Activated T-helper 1 cell treated with anti-CD3 and anti-CD28 coated beads, Interleukin-2, amount 50 U/mL, for 16 hours (primary cell): ENCODE data around the gene KLHL22.
"Not testable (repeated sequence)": the region's sequence is repeated elsewhere in the genome, so short reads cannot be mapped to it uniquely, and the experiment has no call there.

Experiments
- DNase-seq, 2 donors: peaks; one replicate each; pipeline ENCODE4 v3.0.0-alpha.2; 2020; ENCODE audit warnings: low read depth in 1 of 2, low spot score in 1 of 2

Gene KLHL22

GRCh38 chr22:20503816-20504215 is 8.2 kb upstream of the KLHL22 start:
- DNase-seq, result no peak

GRCh38 chr22:20499769-20500168 is 4.2 kb upstream of the KLHL22 start:
- DNase-seq, result no peak

- no peak for DNase-seq
Observed at GRCh38 chr22:20498913-20499312, 3.3 kb upstream of the KLHL22 start.

GRCh38 chr22:20497426-20497825 is 1.8 kb upstream of the KLHL22 start:
- no peak for DNase-seq

GRCh38 chr22:20495861-20496681 is 476 bp upstream of the KLHL22 start:
- DNase-seq, result peak; percentile 78 to 92

- DNase-seq, result no peak
Observed at GRCh38 chr22:20491346-20491745, 4.2 kb downstream of the KLHL22 start.

- no peak for DNase-seq
Observed at GRCh38 chr22:20490941-20491307, 4.7 kb downstream of the KLHL22 start.

- no peak for DNase-seq
Observed at GRCh38 chr22:20490183-20490940, 5.2 kb downstream of the KLHL22 start.

GRCh38 chr22:20488946-20489345 is 6.6 kb downstream of the KLHL22 start:
- DNase-seq, result no peak

GRCh38 chr22:20487715-20488114 is 7.9 kb downstream of the KLHL22 start:
- no peak for DNase-seq

GRCh38 chr22:20486229-20486628 is 9.4 kb downstream of the KLHL22 start:
- no peak for DNase-seq

- no peak for DNase-seq
Observed at GRCh38 chr22:20484948-20485683, 10.5 kb downstream of the KLHL22 start.

GRCh38 chr22:20483771-20484170 is 11.8 kb downstream of the KLHL22 start:
- DNase-seq, result no peak

- DNase-seq, result not testable (repeated sequence)
Observed at GRCh38 chr22:20483143-20483506, 12.5 kb downstream of the KLHL22 start.

GRCh38 chr22:20479612-20480196 is 15.9 kb downstream of the KLHL22 start:
- DNase-seq, result no peak

GRCh38 chr22:20478059-20478458 is 17.5 kb downstream of the KLHL22 start:
- not testable (repeated sequence) for DNase-seq

GRCh38 chr22:20475569-20475968 is 20.0 kb downstream of the KLHL22 start:
- DNase-seq, result not testable (repeated sequence)

- DNase-seq, result no peak
Observed at GRCh38 chr22:20475115-20475436, 20.5 kb downstream of the KLHL22 start.

- DNase-seq, result no peak
Observed at GRCh38 chr22:20472629-20473442, 22.8 kb downstream of the KLHL22 start.

GRCh38 chr22:20471126-20471833 is 24.3 kb downstream of the KLHL22 start:
- DNase-seq, result no peak
